Progenitor cell of endocrine pancreas (in vitro differentiated cells): ENCODE results near the gene NRG4. TPM values are rescaled to one million over a fixed set of nuclear protein-coding genes. Genes with fewer than 3 reads are reported as not detected.
"Not testable (repeated sequence)": the region's sequence is repeated elsewhere in the genome, so short reads cannot be mapped to it uniquely, and the experiment has no call there.

Experiments used
- DNase-seq: peaks from one replicate; pipeline ENCODE4 v3.0.0; 2021; ENCODE audit warnings: low spot score; ENCODE audit not compliant: unreplicated experiment
- H3K27ac Mint-ChIP-seq: 2 replicates; pipeline ENCODE4 v1.8.0; 2021; ENCODE audit warnings: mild to moderate bottlenecking, moderate library complexity, mixed read lengths
- H3K27me3 Mint-ChIP-seq: 2 replicates; pipeline ENCODE4 v1.8.0; 2021; ENCODE audit warnings: mixed read lengths
- H3K36me3 Mint-ChIP-seq: 2 replicates; pipeline ENCODE4 v1.8.0; 2022; ENCODE audit warnings: mixed read lengths; ENCODE audit not compliant: insufficient read depth
- H3K4me1 Mint-ChIP-seq: 2 replicates; pipeline ENCODE4 v1.8.0; 2021; ENCODE audit warnings: low read depth, mixed read lengths
- H3K4me3 Mint-ChIP-seq: 2 replicates; pipeline ENCODE4 v1.8.0; 2021; ENCODE audit warnings: low read depth, mild to moderate bottlenecking, moderate library complexity, mixed read lengths
- H3K9me3 Mint-ChIP-seq: 2 replicates; pipeline ENCODE4 v1.8.0; 2021; ENCODE audit warnings: low read depth, mixed read lengths
- total RNA-seq: library from RNA; stranded (reverse); gene quantifications from 2 replicates; pipeline ENCODE4 v1.2.1, GENCODE V29; 2021
- TF ChIP-seq, protein P1 (sequence below): fragments of 200-600 bp; sonication (generic); IDR thresholded peaks from one replicate; pipeline ENCODE4 v1.5.0; 2021; ENCODE audit warnings: antibody characterized with exemption, mild to moderate bottlenecking; ENCODE audit not compliant: unreplicated experiment

The NRG4 gene
- total RNA-seq, 1 donor from 2014 or later = 1.0 TPM

GRCh38 chr15:76034111-76034510 is 21.9 kb upstream of the NRG4 start:
- peaks cover 3% of the 10 kb centered on the region for H3K36me3 Mint-ChIP-seq
- no peaks in the 10 kb centered on the region for H3K27me3 Mint-ChIP-seq
- H3K4me3 Mint-ChIP-seq = no peak overlapping the region
- H3K9me3 Mint-ChIP-seq = peaks cover 12% of the 10 kb centered on the region
- H3K4me1 Mint-ChIP-seq = peaks cover 20% of the 10 kb centered on the region
- no peak for DNase-seq
- H3K27ac Mint-ChIP-seq = no peak overlapping the region
- TF ChIP-seq, protein P1, sequence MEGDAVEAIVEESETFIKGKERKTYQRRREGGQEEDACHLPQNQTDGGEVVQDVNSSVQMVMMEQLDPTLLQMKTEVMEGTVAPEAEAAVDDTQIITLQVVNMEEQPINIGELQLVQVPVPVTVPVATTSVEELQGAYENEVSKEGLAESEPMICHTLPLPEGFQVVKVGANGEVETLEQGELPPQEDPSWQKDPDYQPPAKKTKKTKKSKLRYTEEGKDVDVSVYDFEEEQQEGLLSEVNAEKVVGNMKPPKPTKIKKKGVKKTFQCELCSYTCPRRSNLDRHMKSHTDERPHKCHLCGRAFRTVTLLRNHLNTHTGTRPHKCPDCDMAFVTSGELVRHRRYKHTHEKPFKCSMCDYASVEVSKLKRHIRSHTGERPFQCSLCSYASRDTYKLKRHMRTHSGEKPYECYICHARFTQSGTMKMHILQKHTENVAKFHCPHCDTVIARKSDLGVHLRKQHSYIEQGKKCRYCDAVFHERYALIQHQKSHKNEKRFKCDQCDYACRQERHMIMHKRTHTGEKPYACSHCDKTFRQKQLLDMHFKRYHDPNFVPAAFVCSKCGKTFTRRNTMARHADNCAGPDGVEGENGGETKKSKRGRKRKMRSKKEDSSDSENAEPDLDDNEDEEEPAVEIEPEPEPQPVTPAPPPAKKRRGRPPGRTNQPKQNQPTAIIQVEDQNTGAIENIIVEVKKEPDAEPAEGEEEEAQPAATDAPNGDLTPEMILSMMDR = no peak

- no peaks in the 10 kb centered on the region for H3K27me3 Mint-ChIP-seq
- H3K4me3 Mint-ChIP-seq = no peak overlapping the region
- no peak overlapping the region for H3K27ac Mint-ChIP-seq
- TF ChIP-seq, protein P1 = no peak
- H3K4me1 Mint-ChIP-seq = peaks cover 20% of the 10 kb centered on the region
- H3K9me3 Mint-ChIP-seq = peaks cover 12% of the 10 kb centered on the region
- DNase-seq = no peak
- H3K36me3 Mint-ChIP-seq = peaks cover 3% of the 10 kb centered on the region
Observed at GRCh38 chr15:76033438-76033837, 21.2 kb upstream of the NRG4 start.

DNA sequence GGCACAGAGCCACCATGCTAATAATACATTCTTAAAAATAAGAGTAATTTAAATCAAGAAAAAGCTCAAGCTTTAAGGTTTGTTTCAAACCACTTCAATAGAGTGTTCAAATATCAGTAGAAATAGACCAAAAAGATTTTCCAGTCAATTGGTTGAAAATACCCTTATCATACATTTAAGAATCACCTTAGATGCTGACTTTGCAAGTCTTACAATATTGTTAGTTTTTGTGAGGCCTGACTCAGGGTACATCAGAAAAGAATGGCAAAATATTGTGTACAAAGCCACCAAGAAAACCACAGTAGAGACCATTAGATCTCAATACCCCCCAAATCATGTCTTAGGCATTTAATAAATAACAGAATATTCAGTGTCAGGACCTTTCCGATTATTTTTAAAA is 19.8 kb upstream of the NRG4 start:
- Mint-ChIP-seq H3K4me3 (no peak overlapping the region), H3K27ac (no peak overlapping the region), H3K36me3 (peaks cover 3% of the 10 kb centered on the region), H3K27me3 (no peaks in the 10 kb centered on the region), H3K4me1 (peaks cover 20% of the 10 kb centered on the region), H3K9me3 (peaks cover 20% of the 10 kb centered on the region)
- no peak for DNase-seq
- TF ChIP-seq, protein P1 = no peak

GRCh38 chr15:76024021-76024768 is 12.0 kb upstream of the NRG4 start:
- TF ChIP-seq, protein P1 = no peak
- Mint-ChIP-seq H3K4me1 (no peaks in the 10 kb centered on the region), H3K36me3 (peaks cover 2% of the 10 kb centered on the region), H3K9me3 (peaks cover 17% of the 10 kb centered on the region), H3K27ac (no peak overlapping the region), H3K27me3 (peaks cover 2% of the 10 kb centered on the region), H3K4me3 (no peak overlapping the region)
- DNase-seq = no peak

DNA sequence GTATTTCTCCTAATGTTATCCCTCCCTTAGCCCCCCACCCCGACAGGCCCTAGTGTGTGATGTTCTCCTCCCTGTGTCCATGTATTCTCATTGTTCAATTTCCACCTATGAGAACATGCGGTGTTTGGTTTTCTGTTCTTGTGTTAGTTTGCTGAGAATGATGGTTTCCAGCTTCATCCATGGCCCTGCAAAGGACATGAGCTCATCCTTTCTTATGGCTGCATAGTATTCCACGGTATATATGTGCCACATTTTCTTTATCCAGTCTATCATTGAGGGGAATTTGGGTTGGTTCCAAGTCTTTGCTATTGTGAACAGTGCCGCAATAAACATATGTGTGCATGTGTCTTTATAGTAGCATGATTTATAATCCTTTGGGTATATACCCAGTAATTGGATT is 1.2 kb upstream of the NRG4 start:
- H3K36me3 Mint-ChIP-seq, H3K27ac Mint-ChIP-seq, H3K27me3 Mint-ChIP-seq, H3K4me3 Mint-ChIP-seq, DNase-seq, H3K4me1 Mint-ChIP-seq: not testable (repeated sequence)
- peaks cover 33% of the 10 kb centered on the region for H3K9me3 Mint-ChIP-seq

DNA sequence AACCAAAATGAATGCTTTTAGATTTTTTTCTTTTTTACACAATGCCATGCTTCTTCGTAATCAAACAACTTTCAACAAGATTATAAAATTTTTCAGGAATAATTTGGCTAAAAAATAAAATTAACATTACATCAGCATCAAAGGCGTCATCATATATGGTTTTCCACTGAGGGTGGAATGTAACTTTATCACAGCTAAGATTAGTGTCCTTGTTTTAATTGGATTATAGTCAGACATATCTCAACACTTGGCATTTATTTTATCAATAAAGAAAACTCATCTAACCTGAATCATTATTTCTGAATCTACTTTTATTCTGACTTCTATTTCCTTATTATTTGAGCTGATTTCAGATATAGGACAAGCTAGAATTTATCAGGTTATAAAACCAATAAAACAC is 1.6 kb downstream of the NRG4 start:
- Mint-ChIP-seq H3K27ac (no peak overlapping the region), H3K9me3 (peaks cover 14% of the 10 kb centered on the region), H3K4me3 (no peak overlapping the region), H3K27me3 (no peaks in the 10 kb centered on the region), H3K4me1 (peaks cover 7% of the 10 kb centered on the region), H3K36me3 (no peaks in the 10 kb centered on the region)
- DNase-seq = no peak
- TF ChIP-seq, protein P1 = no peak
